HS-27A (cell line): ENCODE measurements around the gene TRABD2A.
"Not testable (repeated sequence)": the region's sequence is repeated elsewhere in the genome, so short reads cannot be mapped to it uniquely, and the experiment has no call there.

Experiments
- DNase-seq: peaks from one replicate; pipeline ENCODE4 v3.0.0-alpha.2; 2012; ENCODE audit warnings: low read depth, missing footprints

The TRABD2A gene

DNA sequence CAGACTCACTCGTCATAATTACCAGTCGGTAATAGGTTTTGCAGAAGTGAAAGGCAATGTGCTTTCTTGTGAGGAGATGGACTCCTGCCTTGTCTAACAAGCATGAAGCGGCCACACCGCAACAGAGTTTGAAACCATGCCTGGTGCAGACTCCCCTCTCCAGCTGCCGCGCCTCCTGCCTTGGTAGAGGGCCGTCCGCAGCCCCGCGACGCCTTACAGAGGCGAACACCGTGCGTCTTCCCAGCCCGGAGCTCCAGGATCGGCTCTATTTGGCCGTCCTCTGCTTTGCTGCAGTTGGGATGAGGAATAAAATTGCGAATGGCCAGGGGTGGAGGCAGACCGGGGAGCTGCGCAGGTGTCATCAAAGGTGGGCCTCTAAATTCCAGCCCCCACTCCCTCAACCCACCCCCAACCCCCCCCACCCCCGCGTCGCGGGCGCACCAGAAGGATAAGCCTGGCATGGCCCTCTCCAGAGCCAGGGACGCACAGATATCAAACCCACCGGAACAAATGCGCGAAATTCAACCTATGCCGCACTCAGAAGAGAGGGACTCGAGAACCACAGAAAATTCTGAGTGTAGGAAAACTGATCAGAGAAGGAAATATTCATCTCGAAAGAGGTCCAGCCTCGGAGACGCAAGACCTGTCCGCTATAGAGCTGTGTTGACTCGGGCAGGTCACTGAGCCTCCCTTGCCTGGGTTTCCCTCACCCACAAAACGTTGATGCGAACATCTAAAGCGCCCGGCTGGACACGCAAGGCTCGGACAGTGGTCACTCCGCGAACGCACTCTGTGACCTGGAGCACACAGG, 1.1 kb downstream of the TRABD2A start:
- no peak for DNase-seq

DNA sequence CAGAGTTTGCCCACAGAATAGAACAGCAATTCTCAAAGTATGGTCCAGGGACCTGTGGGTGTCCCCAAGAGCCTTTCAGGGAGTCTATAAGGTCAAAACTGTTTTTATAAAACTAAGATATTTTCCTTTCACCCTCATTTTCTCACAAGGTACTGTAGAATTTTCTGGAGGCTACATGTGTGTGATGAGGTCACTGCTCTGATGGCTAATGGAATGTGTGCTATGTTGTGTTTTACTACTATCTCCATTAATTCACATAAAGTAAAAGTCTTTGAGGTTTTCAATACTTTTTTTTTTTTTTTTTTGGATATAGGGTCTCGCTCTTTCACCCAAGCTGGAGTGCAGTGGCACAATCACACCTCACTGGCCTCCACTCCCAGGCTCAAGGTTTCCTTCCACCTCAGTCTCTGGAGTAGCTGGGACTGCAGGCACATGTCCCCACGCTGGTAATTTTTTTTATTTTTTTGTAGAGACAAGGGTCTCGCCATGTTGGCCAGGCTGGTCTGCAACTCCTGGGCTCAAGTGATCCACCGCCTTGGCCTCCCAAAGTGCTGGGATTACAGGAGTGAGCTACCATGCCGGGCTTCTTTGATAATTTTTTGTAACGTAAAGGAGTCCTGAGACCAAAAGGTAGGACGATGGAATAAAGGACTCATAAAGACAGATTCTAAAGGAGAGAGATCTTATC, 1.8 kb downstream of the TRABD2A start:
- no peak for DNase-seq

GRCh38 chr2:84878459-84878858, 2.4 kb downstream of the TRABD2A start:
- no peak for DNase-seq

DNA sequence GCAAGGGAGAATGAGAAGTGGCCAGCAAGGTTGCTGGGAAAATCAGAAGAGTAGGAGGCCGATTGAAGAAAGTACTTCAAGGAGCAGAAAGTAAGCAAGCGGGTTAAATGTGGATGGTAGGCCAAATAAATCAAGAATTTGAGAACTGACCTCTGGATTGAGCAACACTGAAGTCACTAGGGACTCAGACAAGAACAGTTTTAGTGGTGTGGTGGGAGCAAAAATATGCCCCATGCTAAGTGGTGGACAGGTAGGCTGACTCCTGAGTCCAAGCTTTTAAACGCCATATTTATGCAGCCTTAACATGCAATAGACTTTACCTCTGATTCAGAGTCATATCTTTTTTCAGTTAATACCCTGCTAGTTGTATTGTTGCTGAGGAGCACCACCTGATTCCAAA, 4.5 kb downstream of the TRABD2A start:
- no peak for DNase-seq

DNA sequence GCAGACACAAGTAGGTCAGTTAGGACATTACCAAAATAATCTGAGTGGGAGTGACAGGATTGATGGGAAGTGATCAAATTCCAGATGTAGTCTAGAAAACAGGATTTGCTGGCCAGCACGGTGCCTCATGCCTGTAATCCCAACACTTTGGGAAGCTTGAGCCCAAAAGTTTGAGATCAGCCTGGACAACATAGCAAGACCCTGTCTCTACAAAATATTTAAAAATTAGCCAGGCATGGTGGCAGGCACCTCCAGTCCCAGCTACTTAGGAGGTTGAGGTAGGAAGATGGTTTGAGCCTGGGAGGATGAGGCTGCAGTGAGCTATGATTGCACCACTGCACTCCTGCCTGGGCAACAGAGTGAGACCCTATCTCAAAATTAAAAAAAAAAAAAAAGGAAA, 5.3 kb downstream of the TRABD2A start:
- DNase-seq = not testable (repeated sequence)

- no peak for DNase-seq
Measured at GRCh38 chr2:84875213-84875560, 5.7 kb downstream of the TRABD2A start.

DNA sequence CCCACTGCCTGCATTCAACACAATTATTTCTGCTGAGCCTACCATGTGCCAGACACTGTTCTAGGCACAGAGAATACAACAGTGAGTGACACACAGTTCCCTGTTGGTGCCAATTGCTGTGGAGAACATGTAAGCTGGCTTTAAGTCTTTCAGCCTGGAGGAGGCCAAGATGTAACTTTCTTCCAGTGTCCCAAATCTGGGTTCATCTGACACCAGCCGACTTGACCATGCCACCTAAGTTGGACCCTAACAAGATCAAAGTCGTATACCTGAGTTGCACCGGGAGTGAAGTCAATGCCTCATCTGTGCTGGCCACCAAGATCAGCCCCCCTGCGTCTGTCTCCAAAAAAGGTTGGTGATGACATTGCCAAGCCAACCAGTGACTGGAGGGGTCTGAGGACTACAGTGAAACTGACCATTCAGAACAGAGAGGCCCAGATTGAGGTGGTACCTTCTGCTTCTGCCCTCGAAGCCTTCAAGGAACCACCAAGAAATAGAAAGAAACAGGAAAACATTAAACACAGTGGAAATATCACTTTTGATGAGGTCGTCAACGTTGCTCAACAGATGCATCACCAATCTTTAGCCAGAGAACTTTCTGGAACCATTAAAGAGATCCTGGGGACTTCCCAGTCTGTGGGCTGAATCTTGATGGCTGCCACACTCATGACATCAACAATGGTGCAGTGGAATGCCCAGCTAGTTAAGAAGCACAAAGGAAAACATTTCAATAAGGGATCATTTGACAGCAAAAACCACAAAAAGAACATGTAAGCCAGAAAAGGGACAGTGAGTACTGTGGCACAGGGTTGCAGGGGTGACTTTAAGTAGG, 6.3 kb downstream of the TRABD2A start:
- no peak for DNase-seq

DNA sequence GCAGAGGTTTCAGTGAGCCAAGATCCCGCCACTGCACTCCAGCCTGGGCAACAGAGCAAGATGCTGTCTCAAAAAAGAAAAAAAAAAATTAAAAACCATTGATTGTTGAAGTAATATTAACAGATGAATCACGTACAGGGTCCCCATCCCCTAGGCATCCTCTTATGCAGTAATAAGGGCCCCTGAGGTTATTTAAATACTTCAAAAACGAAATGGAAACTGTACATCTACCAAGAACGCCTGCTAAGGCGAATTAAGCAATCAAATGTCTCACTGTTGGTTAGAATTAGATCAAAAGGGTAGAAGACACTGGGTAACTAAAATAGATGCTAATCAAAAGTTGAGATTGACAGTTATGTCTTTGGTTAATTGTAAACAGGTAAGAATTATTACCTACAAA, 7.5 kb downstream of the TRABD2A start:
- DNase-seq = no peak

DNA sequence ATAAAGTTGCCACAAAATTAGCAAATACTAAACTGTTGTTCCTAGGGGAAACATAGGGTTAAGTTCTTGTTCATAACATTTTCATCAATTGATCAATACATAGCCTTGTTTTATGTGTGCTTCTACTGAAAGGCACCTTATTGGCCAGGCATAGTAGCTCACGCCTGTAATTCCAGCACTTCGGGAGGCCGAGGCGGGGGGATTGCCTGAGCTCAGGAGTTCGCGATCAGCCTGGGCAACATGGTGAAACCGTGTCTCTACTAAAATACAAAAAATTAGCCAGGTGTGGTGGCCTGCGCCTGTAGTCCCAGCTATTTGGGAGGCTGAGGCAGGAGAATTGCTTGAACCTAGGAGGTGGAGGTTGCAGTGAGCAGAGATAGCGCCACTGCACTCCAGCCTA, 8.2 kb downstream of the TRABD2A start:
- DNase-seq = not testable (repeated sequence)

GRCh38 chr2:84870306-84870705, 10.6 kb downstream of the TRABD2A start:
- DNase-seq = no peak

DNA sequence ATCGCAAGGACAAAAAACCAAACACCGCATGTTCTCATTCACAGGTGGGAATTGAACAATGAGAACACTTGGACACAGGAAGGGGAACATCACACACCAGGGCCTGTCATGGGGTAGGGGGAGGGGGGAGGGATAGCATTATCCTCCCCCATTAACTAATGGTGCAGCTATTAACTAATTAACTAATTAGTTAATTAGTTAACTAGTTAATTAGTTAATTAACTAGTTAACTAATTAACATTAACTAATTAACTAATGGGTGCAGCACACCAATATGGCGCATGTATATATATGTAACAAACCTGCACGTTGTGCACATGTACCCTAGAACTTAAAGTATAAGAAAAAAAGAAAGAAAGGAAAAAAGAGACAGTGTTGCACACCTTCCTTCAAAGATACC, 12.6 kb downstream of the TRABD2A start:
- not testable (repeated sequence) for DNase-seq

- DNase-seq = no peak
Measured at GRCh38 chr2:84866122-84866521, 14.8 kb downstream of the TRABD2A start.

DNA sequence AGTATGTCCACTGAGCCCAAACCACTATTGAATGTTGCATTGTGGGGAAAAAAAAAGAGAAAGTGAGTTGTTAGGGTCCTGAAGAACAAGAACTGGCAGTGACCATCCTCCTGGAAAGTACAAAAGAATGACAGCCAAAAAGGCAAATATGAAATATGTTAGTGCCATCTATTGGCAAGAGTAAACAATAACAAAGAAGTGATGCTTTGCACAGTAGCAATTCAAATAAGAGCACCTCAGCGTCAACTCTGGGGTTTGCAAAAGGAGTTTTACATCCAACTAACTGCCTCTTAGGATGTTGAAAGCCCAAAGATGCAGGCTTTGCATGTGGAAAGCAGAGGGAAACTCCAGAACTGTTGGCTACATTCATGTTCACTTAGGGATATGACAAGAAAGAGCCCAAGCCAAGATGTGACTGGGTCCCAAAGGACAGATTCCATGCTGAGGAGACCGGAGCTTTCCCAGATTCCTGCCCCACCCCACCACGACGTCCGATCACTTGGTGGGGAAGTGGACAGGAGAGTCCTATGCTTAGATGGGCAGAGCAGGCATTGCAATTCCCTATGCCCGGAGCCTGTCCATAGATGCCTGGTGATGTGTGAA, 15.6 kb downstream of the TRABD2A start:
- peak; percentile 27 for DNase-seq

DNA sequence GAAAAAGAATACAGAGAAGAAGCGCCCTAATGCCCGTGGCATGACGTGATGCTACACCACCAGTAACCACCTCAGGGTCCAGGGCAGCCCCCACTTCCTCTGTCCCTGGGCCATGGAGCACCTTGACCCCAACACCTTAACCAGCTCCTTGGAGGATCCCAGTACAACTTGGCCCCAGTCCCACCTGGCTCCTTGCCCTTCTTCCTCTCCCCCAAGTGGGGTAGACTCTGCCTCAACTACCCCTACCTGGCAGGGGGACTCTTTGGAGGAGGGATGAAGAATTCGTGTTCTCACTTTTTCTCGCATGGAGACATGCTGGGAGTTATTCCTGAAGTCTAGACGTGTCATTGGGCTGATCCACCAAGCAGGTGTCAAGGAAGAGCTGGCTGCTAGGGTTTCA, 18.9 kb downstream of the TRABD2A start:
- no peak for DNase-seq

DNA sequence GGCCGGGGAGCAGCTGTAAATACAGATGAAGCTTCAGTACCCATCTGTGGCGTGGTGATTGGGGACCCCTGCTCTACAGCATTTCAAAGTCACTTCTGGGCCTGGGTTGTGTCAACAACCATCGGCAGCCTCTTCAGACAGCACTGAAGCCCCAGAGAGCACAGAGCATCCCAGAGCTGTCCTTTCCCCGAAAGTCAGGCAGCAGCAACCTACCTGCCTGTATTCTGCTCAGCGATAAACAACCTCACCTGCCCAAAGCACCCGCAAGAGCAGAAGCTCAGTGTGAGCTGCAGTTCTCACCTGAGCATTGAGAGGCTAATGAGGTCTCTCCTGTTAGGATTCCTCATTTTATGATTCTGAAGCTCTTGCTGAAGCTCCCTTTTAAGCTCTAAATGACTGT, 19.3 kb downstream of the TRABD2A start:
- no peak for DNase-seq

DNA sequence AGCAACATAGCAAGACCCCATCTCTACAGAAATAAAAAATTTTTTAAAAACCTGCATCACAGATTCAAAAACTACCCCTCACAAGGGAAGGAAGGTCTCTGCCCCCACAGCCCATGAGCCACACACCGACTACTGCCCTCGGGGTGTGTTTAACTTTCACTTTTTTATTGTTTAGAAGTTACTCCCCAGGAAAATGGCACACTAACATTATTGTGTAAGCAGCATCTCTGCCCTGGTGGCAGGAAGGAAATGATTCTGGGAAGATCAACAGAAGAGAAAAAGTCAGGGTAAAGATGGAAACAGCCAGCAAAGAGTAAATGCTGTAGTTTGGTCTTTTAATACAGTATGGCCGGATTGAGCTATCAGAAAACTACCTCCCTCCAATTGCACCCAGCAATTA, 21.9 kb downstream of the TRABD2A start:
- DNase-seq = no peak

- DNase-seq = no peak
Measured at GRCh38 chr2:84858123-84858522, 22.8 kb downstream of the TRABD2A start.

DNA sequence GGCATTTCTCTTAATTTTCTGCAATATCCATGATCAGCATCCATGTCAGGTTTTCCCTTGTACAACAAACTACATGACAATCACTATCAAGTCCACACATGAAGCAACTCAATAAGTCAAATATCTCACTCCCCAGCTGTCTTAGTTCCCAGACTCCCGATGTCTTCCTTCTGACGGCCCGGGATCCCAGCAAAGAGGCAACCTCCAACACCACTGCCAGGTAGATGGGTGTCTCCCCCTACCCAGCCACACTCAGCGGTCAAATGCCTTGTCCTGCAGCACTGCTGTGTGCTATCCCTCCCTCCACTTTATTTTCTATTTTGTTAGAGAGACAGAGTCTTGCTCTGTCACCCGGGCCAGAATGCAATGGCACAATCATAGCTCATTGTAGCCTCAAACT, 23.3 kb downstream of the TRABD2A start:
- no peak for DNase-seq

DNA sequence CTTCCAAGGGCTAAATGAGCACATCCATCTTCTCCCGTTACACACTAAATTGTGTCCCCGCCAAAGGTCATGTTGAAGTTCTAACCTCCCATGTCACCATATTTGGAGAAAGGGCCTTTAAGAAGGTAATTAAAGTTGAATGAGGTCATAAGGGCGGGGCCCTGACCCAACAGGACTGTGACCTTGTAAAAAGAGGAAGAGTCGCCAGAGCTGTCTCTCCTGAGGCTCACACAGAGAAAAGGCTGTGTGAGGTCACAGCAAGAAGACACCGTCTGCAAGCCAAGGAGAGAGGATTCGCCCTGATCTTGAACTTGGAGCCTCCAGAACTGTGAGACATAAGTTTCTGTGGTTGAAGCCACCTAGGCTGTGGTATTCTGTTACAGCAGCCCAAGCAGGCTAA, 24.1 kb downstream of the TRABD2A start:
- no peak for DNase-seq

GRCh38 chr2:84855731-84856130, 25.2 kb downstream of the TRABD2A start:
- DNase-seq = no peak

DNA sequence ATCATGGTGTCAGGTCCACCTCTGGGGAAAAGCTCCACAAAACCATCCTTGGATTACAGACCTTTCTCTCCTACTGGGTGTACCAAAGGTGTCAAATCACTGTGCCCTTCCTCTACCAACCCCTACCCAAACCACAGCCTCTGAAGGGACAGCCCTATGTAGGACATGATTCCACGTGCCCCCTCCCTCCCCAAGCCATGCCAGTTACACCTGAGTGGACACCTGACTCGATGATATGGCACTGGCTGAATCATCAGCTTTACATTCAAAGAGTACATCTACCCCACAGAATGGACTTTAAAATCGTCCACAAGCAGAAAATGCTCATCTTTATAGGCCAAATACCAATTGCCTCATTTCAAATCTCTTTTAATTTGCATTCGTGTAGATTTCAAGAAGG, 26.0 kb downstream of the TRABD2A start:
- DNase-seq = no peak

- no peak for DNase-seq
Measured at GRCh38 chr2:84851876-84852275, 29.0 kb downstream of the TRABD2A start.

DNA sequence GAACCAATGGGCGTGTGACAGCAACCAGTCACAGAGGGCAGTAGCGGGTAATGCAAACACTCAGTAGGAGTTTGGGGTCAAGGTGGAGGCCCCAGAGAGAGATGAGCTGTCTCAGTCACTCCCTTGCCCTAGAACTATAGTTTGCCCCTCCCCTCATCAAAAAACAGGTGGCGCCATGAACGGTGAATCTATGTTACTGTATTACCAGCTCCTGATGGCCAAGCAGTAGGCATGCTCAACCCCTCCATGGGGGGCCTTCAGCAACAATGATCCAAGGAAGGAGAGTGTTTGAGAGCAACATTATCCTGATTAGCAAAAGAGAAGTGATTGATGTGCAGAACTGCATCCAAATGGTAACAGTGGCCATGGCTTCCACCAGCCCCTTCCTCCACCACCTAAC, 30.4 kb downstream of the TRABD2A start:
- DNase-seq = no peak
